Measurements from ENCODE around the gene TGFBRAP1.
"Not testable (repeated sequence)": the region's sequence is repeated elsewhere in the genome, so short reads cannot be mapped to it uniquely, and the experiment has no call there.

DNA sequence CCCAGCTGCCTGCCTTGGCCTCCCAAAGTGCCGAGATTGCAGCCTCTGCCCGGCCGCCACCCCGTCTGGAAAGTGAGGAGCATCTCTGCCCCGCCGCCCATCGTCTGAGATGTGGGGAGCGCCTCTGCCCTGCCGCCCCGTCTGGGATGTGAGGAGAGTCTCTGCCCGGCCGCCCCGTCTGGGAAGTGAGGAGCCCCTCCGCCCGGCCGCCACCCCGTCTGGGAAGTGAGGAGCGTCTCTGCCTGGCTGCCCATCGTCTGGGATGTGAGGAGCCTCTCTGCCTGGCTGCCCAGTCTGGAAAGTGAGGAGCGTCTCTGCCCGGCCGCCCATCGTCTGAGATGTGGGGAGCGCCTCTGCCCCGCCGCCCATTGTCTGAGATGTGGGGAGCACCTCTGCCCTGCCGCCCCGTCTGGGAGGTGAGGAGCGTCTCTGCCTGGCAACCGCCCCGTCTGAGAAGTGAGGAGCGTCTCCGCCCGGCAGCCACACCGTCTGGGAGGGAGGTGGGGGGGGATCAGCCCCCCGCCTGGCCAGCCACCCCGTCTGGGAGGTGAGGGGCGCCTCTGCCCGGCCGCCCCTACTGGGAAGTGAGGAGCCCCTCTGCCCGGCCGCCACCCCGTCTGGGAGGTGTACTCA lies 78.4 kb downstream of the TGFBRAP1 start:
- TF ChIP-seq, protein P1, sequence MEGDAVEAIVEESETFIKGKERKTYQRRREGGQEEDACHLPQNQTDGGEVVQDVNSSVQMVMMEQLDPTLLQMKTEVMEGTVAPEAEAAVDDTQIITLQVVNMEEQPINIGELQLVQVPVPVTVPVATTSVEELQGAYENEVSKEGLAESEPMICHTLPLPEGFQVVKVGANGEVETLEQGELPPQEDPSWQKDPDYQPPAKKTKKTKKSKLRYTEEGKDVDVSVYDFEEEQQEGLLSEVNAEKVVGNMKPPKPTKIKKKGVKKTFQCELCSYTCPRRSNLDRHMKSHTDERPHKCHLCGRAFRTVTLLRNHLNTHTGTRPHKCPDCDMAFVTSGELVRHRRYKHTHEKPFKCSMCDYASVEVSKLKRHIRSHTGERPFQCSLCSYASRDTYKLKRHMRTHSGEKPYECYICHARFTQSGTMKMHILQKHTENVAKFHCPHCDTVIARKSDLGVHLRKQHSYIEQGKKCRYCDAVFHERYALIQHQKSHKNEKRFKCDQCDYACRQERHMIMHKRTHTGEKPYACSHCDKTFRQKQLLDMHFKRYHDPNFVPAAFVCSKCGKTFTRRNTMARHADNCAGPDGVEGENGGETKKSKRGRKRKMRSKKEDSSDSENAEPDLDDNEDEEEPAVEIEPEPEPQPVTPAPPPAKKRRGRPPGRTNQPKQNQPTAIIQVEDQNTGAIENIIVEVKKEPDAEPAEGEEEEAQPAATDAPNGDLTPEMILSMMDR (conservative IDR thresholded peaks at IDR 0.05) = not testable (repeated sequence)
- not testable (repeated sequence) for TF ChIP-seq EZH2 (IDR thresholded peaks at IDR 0.05; ENCODE audit: low read depth)

Measured in PC-9 (cell line).